ES-I3 (cell line): ENCODE data around the gene MTOR.
"Not testable (repeated sequence)": the region's sequence is repeated elsewhere in the genome, so short reads cannot be mapped to it uniquely, and the experiment has no call there.

Source experiments
- H3K36me3 ChIP-seq: 2 replicates; pipeline ENCODE4 v1.6.1; 2013; ENCODE audit warnings: mild to moderate bottlenecking, low read length, control low read depth, moderate library complexity; ENCODE audit not compliant: insufficient read depth
- H3K4me1 ChIP-seq: 2 replicates; pipeline ENCODE4 v1.6.1; 2013; ENCODE audit warnings: mild to moderate bottlenecking, control low read depth, low read length; ENCODE audit not compliant: insufficient read depth
- H3K9ac ChIP-seq: 2 replicates; pipeline ENCODE4 v1.6.1; 2013; ENCODE audit warnings: low read depth, mild to moderate bottlenecking, low read length, moderate library complexity
- H3K9me3 ChIP-seq: 2 replicates; pipeline ENCODE4 v1.6.1; 2013; ENCODE audit warnings: mild to moderate bottlenecking, low read length, moderate library complexity; ENCODE audit not compliant: control insufficient read depth, insufficient read depth

The MTOR gene

GRCh38 chr1:11083784-11084183, 178.6 kb downstream of the MTOR start:
- not testable (repeated sequence) for H3K9ac ChIP-seq, H3K9me3 ChIP-seq, H3K4me1 ChIP-seq
- H3K36me3 ChIP-seq, result peaks cover 35% of the 10 kb centered on the region

DNA sequence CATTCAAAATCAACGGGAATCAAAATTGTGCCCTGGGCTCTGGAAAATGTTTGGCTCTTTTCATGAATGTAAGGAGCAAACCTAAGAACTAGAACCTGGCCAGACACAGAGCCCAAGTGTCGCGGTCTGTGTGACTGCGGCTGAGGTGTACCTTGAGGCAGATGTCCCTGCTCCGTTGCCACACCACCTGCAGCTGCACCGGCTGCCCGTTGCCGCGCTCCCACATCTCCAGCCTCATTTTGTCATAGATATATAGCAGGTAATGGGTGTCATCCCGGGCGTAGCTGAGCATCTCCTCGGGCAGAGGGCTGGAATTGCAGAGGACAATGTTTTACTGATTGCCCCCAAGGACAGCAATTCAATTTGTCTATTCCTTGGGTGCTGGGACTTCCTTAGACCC, 181.4 kb downstream of the MTOR start:
- no peaks in the 10 kb centered on the region for H3K4me1 ChIP-seq
- peaks cover 48% of the 10 kb centered on the region for H3K36me3 ChIP-seq
- H3K9ac ChIP-seq, result no peak overlapping the region
- H3K9me3 ChIP-seq, result no peaks in the 10 kb centered on the region

GRCh38 chr1:11078631-11079030, 183.7 kb downstream of the MTOR start:
- peaks cover 63% of the 10 kb centered on the region for H3K36me3 ChIP-seq
- no peaks in the 10 kb centered on the region for H3K9me3 ChIP-seq
- no peaks in the 10 kb centered on the region for H3K4me1 ChIP-seq
- H3K9ac ChIP-seq, result no peak overlapping the region

GRCh38 chr1:11073398-11073797, 189.0 kb downstream of the MTOR start:
- not testable (repeated sequence) for H3K9me3 ChIP-seq, H3K4me1 ChIP-seq, H3K9ac ChIP-seq
- peaks cover 56% of the 10 kb centered on the region for H3K36me3 ChIP-seq

DNA sequence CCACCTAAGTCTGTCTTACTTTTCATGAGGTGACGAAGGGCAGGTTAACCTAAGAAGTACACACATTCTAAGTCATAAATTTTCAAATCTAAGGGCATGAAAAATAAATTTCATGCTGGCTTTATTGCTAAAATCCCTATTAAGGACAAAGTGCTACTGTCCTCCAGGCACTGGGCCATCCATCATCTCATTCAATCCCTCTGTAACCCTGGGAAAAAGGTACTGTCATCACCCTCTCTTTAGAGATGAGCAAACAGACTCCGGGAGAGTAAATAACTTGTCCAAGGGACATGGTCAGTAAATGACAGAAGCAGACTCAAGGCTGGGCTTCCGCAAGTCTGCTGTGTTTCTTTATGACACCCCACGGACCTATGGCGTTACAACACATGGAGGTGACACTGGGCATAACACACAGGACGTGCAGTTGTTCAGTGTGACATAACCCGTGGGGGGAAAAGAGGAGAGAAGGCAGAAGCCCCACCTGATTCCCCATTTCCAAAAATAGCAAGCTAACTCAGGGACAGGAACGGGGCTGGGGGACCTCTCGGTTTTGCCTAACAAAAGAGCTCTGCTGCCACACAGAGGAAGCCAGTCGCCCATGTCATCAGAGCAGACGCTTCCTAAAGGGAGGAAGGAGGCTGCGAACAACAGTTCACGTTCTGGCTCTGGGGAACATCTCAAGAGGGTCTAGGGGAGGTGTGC, 190.0 kb downstream of the MTOR start:
- no peaks in the 10 kb centered on the region for H3K4me1 ChIP-seq
- peaks cover 64% of the 10 kb centered on the region for H3K36me3 ChIP-seq
- no peaks in the 10 kb centered on the region for H3K9me3 ChIP-seq
- H3K9ac ChIP-seq, result no peak overlapping the region

DNA sequence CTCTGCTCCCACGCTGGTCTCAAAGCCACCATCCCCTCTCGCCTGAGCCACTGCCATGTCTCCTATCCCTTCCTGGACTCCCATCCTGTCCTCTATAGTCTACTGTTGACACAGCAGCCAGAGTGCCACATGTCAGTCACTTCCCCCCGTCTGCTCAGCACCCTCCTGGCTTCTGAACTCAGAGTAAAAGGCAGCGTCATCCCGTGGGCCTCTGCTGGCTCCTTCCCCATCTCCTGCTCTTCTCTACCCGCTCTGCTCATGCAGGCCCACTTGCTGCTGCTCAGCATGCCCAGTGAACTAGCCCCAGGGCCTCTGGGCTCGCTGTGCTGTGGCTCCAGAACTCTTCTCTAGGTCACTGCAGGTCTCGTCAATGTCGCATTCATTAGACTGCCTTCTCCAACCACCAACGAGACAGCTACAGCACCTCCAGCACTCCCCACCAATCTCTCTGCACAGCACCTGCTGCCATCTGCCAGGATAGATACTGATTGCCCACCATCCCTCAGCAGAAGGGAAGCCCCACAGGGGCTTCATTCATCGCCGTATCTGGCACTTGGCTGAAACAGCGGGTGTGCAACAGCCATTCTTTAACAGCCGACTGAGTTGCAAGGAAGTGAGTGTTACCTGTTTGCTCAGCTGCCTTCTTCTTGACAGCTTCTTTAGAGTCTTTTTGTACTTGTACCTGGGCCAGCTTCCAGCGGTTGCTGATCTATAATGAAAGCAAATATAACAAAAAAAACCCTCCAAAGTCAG, 190.7 kb downstream of the MTOR start:
- Histone ChIP-seq H3K4me1 (no peaks in the 10 kb centered on the region), H3K36me3 (peaks cover 62% of the 10 kb centered on the region), H3K9me3 (no peaks in the 10 kb centered on the region), H3K9ac (no peak overlapping the region)

GRCh38 chr1:11070876-11071275, 191.5 kb downstream of the MTOR start:
- Histone ChIP-seq H3K4me1 (no peaks in the 10 kb centered on the region), H3K9me3 (no peaks in the 10 kb centered on the region), H3K9ac (no peak overlapping the region), H3K36me3 (peaks cover 56% of the 10 kb centered on the region)

DNA sequence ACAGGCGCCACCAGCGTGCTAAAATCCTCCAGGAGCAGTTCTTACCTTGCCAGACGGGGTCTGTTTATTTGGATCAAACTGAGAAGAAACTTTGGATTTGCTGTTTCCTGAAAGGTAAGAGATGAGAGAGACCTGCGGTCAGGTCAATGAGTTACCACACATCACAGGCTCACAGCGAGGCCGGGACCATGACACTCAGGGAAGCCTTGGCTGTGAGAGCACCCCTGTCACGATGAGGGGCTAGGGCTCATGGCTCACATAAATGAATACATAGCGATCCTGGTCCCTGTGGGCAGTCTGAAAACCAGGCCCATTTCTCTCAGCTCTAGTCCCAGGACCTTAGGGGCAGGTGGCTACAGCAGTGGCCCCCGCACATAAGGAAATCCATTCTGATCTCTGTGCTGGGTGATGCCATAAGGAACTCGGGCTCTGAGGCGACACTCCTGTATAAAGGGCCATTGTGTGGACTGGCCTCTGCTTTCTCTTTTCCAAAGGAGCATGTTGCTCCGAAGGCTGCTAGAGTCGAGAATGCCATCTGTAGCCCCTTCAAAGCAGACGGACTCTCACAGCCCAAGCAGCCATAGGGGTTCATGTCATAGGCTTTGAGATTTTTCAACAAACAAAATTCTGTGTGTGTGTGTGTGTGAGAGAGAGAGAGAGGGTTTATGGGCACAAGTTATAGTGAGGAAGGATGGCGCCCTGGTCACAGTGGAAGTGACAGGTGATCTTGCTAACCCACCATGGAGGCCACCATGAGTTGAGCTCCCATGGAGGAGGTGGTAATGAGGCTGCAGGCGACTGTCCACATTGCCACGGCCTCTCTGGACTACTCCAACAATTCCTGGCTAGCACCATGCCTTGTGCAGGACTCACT, 193.5 kb downstream of the MTOR start:
- no peaks in the 10 kb centered on the region for H3K9me3 ChIP-seq
- no peak overlapping the region for H3K9ac ChIP-seq
- no peaks in the 10 kb centered on the region for H3K4me1 ChIP-seq
- peaks cover 42% of the 10 kb centered on the region for H3K36me3 ChIP-seq

DNA sequence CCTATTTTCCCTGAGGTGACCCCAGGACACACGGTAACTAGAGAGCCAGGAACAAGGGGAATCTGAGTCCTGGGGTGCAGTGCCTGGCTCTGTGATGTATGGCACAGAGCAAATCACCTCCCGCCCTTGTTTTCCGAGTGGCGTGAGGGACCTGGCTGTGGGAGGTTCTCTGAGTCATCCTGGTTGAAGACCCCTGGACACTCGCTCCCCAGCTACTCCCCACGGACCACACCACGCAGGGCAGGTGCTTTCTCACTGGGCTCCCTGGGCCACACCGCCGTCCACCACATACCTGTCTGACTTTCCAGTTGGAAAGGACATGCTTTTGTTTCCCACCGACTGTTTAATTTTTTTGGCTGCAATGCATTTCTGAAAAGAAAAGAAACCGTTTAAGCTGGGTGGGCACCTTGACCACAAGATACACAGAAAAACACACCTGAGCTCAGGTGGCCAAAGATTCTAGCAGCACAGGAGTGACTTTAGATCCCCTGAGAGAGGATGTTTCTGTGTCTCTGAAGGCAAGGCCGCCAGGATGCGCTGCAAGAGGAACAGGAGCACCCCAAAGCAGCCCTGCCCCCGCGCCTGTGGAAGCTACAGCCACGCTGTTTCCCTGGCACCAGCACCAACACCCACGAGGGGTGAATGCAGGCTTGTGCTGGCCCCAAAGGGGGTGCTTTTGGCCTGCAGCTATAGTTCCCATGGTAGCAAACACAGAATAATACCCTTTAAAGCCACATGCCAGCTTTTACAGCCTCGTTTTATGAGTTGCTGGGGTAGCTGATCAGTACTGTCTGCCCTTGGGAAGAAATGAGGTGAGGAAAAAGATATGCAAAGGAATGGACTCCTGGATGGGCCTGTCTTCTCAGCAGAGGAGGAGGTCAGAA, 194.4 kb downstream of the MTOR start:
- no peaks in the 10 kb centered on the region for H3K4me1 ChIP-seq
- H3K9me3 ChIP-seq, result no peaks in the 10 kb centered on the region
- peaks cover 38% of the 10 kb centered on the region for H3K36me3 ChIP-seq
- H3K9ac ChIP-seq, result no peak overlapping the region

- Histone ChIP-seq H3K9ac (no peak overlapping the region), H3K36me3 (peaks cover 25% of the 10 kb centered on the region), H3K9me3 (no peaks in the 10 kb centered on the region), H3K4me1 (no peaks in the 10 kb centered on the region)
Measured at GRCh38 chr1:11065796-11066195, 196.6 kb downstream of the MTOR start.

- H3K9ac ChIP-seq, result no peak overlapping the region
- no peaks in the 10 kb centered on the region for H3K9me3 ChIP-seq
- no peaks in the 10 kb centered on the region for H3K4me1 ChIP-seq
- peaks cover 21% of the 10 kb centered on the region for H3K36me3 ChIP-seq
Measured at GRCh38 chr1:11064942-11065341, 197.4 kb downstream of the MTOR start.

- H3K9me3 ChIP-seq, H3K9ac ChIP-seq, H3K4me1 ChIP-seq: not testable (repeated sequence)
- peaks cover 21% of the 10 kb centered on the region for H3K36me3 ChIP-seq
Measured at GRCh38 chr1:11063937-11064537, 198.3 kb downstream of the MTOR start.

DNA sequence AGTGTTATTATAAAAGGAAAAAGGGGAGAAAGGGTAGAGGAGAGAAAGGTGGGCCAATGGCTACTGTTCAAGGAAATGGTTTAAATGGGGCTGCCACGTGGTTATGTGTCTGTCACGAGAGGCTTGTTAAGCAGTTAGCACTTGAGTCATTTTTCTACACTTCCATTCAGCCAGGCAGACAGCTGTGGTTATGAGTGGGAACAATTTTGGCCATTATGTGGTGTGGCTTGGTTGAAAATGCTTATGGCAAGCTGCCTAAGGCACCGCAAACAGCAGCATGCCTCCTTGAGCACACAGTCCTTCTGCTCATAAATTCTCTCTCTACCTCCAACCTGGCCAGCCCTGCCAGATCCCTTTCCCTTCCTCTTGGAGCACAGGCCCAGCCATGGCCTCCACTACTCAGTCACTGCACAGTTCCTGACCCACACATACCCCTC, 199.4 kb downstream of the MTOR start:
- Histone ChIP-seq H3K9ac (no peak overlapping the region), H3K36me3 (peaks cover 12% of the 10 kb centered on the region), H3K4me1 (no peaks in the 10 kb centered on the region; the same call in 1 of the 2 replicates), H3K9me3 (no peaks in the 10 kb centered on the region)
